Liver (tissue), 3 donors: ENCODE measurements around the gene AP2A2.

Source experiments
- CTCF ChIP-seq: fragments of 150-350 bp; IDR thresholded peaks from 2 replicates; pipeline ENCODE4 v1.5.1; 2017; ENCODE audit warnings: improper control_type of control experiment, low read depth, low read length; ENCODE audit not compliant: missing input control
- EGR1 ChIP-seq, 2 donors: IDR thresholded peaks; 2 replicates each; pipeline ENCODE4 v1.6.1; 2016 to 2018; ENCODE audit warnings: antibody characterized with exemption in 2 of 2, low read depth in 2 of 2
- RAD21 ChIP-seq, 2 donors: IDR thresholded peaks; 2 replicates each; pipeline ENCODE4 v1.6.1; 2016; ENCODE audit warnings: antibody characterized with exemption in 2 of 2, mild to moderate bottlenecking in 2 of 2
- REST ChIP-seq: IDR thresholded peaks from 2 replicates; pipeline ENCODE4 v1.6.1; 2016; ENCODE audit warnings: antibody characterized with exemption, mild to moderate bottlenecking
- YY1 ChIP-seq: IDR thresholded peaks from 2 replicates; pipeline ENCODE4 v1.6.1; 2016; ENCODE audit warnings: antibody characterized with exemption, mild to moderate bottlenecking
- donor health status: healthy.
- donor health status: healthy.

GRCh38 chr11:1033016-1033798 lies 107.5 kb downstream of the AP2A2 start:
- TF ChIP-seq EGR1 (IDR thresholded peaks at IDR 0.05; ENCODE audit: low read depth in 2 of 2), result no peak
- no peak for TF ChIP-seq CTCF
- TF ChIP-seq YY1, result no peak
- TF ChIP-seq REST, result no peak
- TF ChIP-seq RAD21 (IDR thresholded peaks at IDR 0.05), result no peak
